WTC11 (cell line): ENCODE measurements around the gene EYA2. TPM values are rescaled to one million over a fixed set of nuclear protein-coding genes. Genes with fewer than 3 reads are reported as not detected.

ENCODE experiments used
- ATAC-seq: fragments of 200-7000 bp; cut with Tn5 transposase; 2 replicates; pipeline ENCODE4 v1.10.0; 2021; ENCODE audit warnings: mild to moderate bottlenecking, moderate library complexity
- CTCF ChIA-PET: fragments of 300-600 bp; sonication (Branson Sonifier 250); formaldehyde crosslinking; loops from one replicate; lab custom pipeline; 2021; ENCODE audit warnings: antibody characterized with exemption; lab: Charles Lee
- POLR2A ChIA-PET: fragments of 350-600 bp; sonication (Branson Sonifier 250); formaldehyde crosslinking; loops from one replicate; lab custom pipeline; 2021; ENCODE audit warnings: antibody characterized with exemption; lab: Charles Lee
- DNase-seq: peaks from one replicate; pipeline ENCODE4 v3.0.0; 2021; ENCODE audit warnings: low spot score
- H3K27ac Mint-ChIP-seq: 2 replicates; pipeline ENCODE4 v1.8.0; 2021; ENCODE audit warnings: mixed read lengths
- H3K27me3 Mint-ChIP-seq: 2 replicates; pipeline ENCODE4 v1.8.0; 2021; ENCODE audit warnings: low read depth, mild to moderate bottlenecking, moderate library complexity, mixed read lengths
- H3K36me3 Mint-ChIP-seq: 2 replicates; pipeline ENCODE4 v1.8.0; 2021; ENCODE audit warnings: mixed read lengths
- H3K4me1 Mint-ChIP-seq: 2 replicates; pipeline ENCODE4 v1.8.0; 2022; ENCODE audit warnings: mixed read lengths
- H3K4me3 Mint-ChIP-seq: 2 replicates; pipeline ENCODE4 v1.8.0; 2021; ENCODE audit warnings: mild to moderate bottlenecking, moderate library complexity, mixed read lengths
- H3K9me3 Mint-ChIP-seq: 2 replicates; pipeline ENCODE4 v1.8.0; 2021; ENCODE audit warnings: mixed read lengths
- ATF1 ChIP-seq: sonication (generic); formaldehyde crosslinking; IDR thresholded peaks from 2 replicates; pipeline ENCODE4 v1.8.1; 2023; ENCODE audit warnings: mild to moderate bottlenecking, moderate library complexity, missing genetic modification reagents
- ELF4 ChIP-seq: sonication (generic); formaldehyde crosslinking; IDR thresholded peaks from 2 replicates; pipeline ENCODE4 v1.8.1; 2022; ENCODE audit warnings: low read depth, mild to moderate bottlenecking, moderate library complexity, missing genetic modification reagents
- EMX1 ChIP-seq: fragments of 250-450 bp; sonication (Bioruptor Pico); IDR thresholded peaks from 2 replicates; pipeline ENCODE4 v1.8.0; 2021; ENCODE audit warnings: mild to moderate bottlenecking
- FOXP1 ChIP-seq: sonication (generic); formaldehyde crosslinking; IDR thresholded peaks from 2 replicates; pipeline ENCODE4 v1.8.0; 2022; ENCODE audit warnings: missing genetic modification reagents, mild to moderate bottlenecking, moderate library complexity, borderline replicate concordance
- GRHL2 ChIP-seq: fragments of 250-450 bp; sonication (Bioruptor Pico); IDR thresholded peaks from 2 replicates; pipeline ENCODE4 v1.8.0; 2022; ENCODE audit warnings: mild to moderate bottlenecking, moderate library complexity; ENCODE audit not compliant: insufficient replicate concordance, severe bottlenecking
- JUN ChIP-seq: sonication (generic); formaldehyde crosslinking; IDR thresholded peaks from 2 replicates; pipeline ENCODE4 v1.8.0; 2023; ENCODE audit warnings: mild to moderate bottlenecking, missing genetic modification reagents
- KAT7 ChIP-seq: sonication (generic); formaldehyde crosslinking; IDR thresholded peaks from 2 replicates; pipeline ENCODE4 v1.8.1; 2023; ENCODE audit warnings: missing genetic modification reagents, mild to moderate bottlenecking, borderline replicate concordance
- MXD4 ChIP-seq: fragments of 250-450 bp; sonication (Bioruptor Pico); IDR thresholded peaks from 2 replicates; pipeline ENCODE4 v1.8.0; 2021; ENCODE audit warnings: mild to moderate bottlenecking, moderate library complexity, borderline replicate concordance
- NFATC4 ChIP-seq: fragments of 250-450 bp; sonication (Bioruptor Pico); IDR thresholded peaks from 2 replicates; pipeline ENCODE4 v1.9.0; 2021; ENCODE audit warnings: mild to moderate bottlenecking
- NFYB ChIP-seq: sonication (generic); formaldehyde crosslinking; conservative IDR thresholded peaks from 2 replicates; pipeline ENCODE4 v1.8.0; 2022; ENCODE audit warnings: low read depth, missing genetic modification reagents
- SP1 ChIP-seq: sonication (generic); formaldehyde crosslinking; conservative IDR thresholded peaks from 2 replicates; pipeline ENCODE4 v1.8.1; 2022; ENCODE audit warnings: missing genetic modification reagents
- TEAD4 ChIP-seq: sonication (generic); formaldehyde crosslinking; IDR thresholded peaks from 2 replicates; pipeline ENCODE4 v1.8.0; 2022; ENCODE audit warnings: mild to moderate bottlenecking, missing genetic modification reagents
- ZNF416 ChIP-seq: fragments of 250-450 bp; sonication (Bioruptor Pico); IDR thresholded peaks from 2 replicates; pipeline ENCODE4 v1.9.0; 2021; ENCODE audit warnings: mild to moderate bottlenecking, inconsistent platforms
- total RNA-seq: library from RNA; stranded (reverse); gene quantifications from 3 replicates; pipeline ENCODE4 v1.2.3, GENCODE V29; 2021
- TF ChIP-seq, protein P1 (sequence below): sonication (generic); formaldehyde crosslinking; IDR thresholded peaks from 2 replicates; pipeline ENCODE4 v1.8.1; 2023; ENCODE audit warnings: mild to moderate bottlenecking, missing genetic modification reagents
- TF ChIP-seq, protein P2 (sequence below): sonication (generic); formaldehyde crosslinking; IDR thresholded peaks from 2 replicates; pipeline ENCODE4 v1.8.0; 2022; ENCODE audit warnings: mild to moderate bottlenecking, missing genetic modification reagents
- TF ChIP-seq, protein P3 (sequence below): sonication (generic); formaldehyde crosslinking; IDR thresholded peaks from 2 replicates; pipeline ENCODE4 v1.8.1; 2023; ENCODE audit warnings: mild to moderate bottlenecking, missing genetic modification reagents
- TF ChIP-seq, protein P4 (sequence below): fragments of 250-450 bp; sonication (Bioruptor Pico); IDR thresholded peaks from 2 replicates; pipeline ENCODE4 v1.9.0; 2021; ENCODE audit warnings: mild to moderate bottlenecking
- TF ChIP-seq, protein P5 (sequence below): sonication (generic); formaldehyde crosslinking; IDR thresholded peaks from 2 replicates; pipeline ENCODE4 v1.8.1; 2022; ENCODE audit warnings: missing genetic modification reagents, borderline replicate concordance
- TF ChIP-seq, protein P6 (sequence below): sonication (generic); formaldehyde crosslinking; IDR thresholded peaks from 2 replicates; pipeline ENCODE4 v1.8.0; 2023; ENCODE audit warnings: mild to moderate bottlenecking, missing genetic modification reagents

The EYA2 gene
- total RNA-seq, 1 experiment from 2014 or later, result 1.5 TPM

DNA sequence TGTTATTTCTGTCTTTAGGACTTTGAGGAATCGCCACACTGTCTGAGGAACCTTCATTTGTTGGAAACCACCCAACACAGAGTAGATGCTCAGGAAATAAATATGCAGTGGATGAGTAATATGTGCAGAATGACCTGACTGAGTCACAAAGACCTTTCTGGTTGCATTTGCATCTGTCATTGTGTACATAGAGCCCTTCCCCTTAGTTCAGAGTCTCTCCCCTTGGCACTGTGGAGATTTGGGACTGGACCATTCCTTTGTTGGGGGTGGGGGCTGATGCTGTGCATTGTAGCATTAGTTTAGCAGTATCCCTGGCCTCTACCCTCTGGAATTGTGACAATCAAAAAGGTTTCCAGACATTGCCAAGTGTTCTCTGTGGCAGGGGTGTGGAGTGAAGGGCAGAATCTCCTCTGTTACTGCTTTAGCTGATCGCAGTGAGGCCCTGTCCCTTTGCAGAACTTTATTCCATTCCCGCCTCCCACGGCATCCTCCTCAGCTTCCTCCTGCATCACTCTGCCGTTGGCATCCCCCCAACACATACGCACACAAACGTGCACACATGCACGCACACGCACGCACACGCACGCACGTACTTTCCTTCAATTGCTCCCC lies 64.5 kb downstream of the EYA2 start:
- Mint-ChIP-seq H3K36me3 (no peaks in the 10 kb centered on the region), H3K27me3 (no peaks in the 10 kb centered on the region), H3K27ac (no peak overlapping the region), H3K9me3 (peaks cover 17% of the 10 kb centered on the region), H3K4me3 (no peak overlapping the region), H3K4me1 (peaks cover 6% of the 10 kb centered on the region; the same call in 1 of the 2 replicates)
- ChIA-PET CTCF (no interaction called here), POLR2A (no interaction called here)
- ATAC-seq, result no peak
- no peak for DNase-seq
- TF ChIP-seq EMX1 (CRISPR knock-in tag), result no peak
- TF ChIP-seq, protein P1, sequence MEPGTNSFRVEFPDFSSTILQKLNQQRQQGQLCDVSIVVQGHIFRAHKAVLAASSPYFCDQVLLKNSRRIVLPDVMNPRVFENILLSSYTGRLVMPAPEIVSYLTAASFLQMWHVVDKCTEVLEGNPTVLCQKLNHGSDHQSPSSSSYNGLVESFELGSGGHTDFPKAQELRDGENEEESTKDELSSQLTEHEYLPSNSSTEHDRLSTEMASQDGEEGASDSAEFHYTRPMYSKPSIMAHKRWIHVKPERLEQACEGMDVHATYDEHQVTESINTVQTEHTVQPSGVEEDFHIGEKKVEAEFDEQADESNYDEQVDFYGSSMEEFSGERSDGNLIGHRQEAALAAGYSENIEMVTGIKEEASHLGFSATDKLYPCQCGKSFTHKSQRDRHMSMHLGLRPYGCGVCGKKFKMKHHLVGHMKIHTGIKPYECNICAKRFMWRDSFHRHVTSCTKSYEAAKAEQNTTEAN (CRISPR knock-in tag), result no peak
- no peak for TF ChIP-seq ZNF416 (CRISPR knock-in tag)
- TF ChIP-seq, protein P2, sequence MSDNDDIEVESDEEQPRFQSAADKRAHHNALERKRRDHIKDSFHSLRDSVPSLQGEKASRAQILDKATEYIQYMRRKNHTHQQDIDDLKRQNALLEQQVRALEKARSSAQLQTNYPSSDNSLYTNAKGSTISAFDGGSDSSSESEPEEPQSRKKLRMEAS, result no peak
- TF ChIP-seq ATF1 (CRISPR knock-in tag), result no peak
- no peak for TF ChIP-seq ELF4 (CRISPR knock-in tag)
- TF ChIP-seq, protein P3, sequence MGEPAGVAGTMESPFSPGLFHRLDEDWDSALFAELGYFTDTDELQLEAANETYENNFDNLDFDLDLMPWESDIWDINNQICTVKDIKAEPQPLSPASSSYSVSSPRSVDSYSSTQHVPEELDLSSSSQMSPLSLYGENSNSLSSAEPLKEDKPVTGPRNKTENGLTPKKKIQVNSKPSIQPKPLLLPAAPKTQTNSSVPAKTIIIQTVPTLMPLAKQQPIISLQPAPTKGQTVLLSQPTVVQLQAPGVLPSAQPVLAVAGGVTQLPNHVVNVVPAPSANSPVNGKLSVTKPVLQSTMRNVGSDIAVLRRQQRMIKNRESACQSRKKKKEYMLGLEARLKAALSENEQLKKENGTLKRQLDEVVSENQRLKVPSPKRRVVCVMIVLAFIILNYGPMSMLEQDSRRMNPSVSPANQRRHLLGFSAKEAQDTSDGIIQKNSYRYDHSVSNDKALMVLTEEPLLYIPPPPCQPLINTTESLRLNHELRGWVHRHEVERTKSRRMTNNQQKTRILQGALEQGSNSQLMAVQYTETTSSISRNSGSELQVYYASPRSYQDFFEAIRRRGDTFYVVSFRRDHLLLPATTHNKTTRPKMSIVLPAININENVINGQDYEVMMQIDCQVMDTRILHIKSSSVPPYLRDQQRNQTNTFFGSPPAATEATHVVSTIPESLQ, result no peak
- TF ChIP-seq MXD4 (CRISPR knock-in tag), result no peak
- TF ChIP-seq, protein P4, sequence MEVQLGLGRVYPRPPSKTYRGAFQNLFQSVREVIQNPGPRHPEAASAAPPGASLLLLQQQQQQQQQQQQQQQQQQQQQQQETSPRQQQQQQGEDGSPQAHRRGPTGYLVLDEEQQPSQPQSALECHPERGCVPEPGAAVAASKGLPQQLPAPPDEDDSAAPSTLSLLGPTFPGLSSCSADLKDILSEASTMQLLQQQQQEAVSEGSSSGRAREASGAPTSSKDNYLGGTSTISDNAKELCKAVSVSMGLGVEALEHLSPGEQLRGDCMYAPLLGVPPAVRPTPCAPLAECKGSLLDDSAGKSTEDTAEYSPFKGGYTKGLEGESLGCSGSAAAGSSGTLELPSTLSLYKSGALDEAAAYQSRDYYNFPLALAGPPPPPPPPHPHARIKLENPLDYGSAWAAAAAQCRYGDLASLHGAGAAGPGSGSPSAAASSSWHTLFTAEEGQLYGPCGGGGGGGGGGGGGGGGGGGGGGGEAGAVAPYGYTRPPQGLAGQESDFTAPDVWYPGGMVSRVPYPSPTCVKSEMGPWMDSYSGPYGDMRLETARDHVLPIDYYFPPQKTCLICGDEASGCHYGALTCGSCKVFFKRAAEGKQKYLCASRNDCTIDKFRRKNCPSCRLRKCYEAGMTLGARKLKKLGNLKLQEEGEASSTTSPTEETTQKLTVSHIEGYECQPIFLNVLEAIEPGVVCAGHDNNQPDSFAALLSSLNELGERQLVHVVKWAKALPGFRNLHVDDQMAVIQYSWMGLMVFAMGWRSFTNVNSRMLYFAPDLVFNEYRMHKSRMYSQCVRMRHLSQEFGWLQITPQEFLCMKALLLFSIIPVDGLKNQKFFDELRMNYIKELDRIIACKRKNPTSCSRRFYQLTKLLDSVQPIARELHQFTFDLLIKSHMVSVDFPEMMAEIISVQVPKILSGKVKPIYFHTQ (CRISPR knock-in tag), result no peak
- TF ChIP-seq, protein P5, sequence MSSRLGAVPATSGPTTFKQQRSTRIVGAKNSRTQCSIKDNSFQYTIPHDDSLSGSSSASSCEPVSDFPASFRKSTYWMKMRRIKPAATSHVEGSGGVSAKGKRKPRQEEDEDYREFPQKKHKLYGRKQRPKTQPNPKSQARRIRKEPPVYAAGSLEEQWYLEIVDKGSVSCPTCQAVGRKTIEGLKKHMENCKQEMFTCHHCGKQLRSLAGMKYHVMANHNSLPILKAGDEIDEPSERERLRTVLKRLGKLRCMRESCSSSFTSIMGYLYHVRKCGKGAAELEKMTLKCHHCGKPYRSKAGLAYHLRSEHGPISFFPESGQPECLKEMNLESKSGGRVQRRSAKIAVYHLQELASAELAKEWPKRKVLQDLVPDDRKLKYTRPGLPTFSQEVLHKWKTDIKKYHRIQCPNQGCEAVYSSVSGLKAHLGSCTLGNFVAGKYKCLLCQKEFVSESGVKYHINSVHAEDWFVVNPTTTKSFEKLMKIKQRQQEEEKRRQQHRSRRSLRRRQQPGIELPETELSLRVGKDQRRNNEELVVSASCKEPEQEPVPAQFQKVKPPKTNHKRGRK, result no peak
- TF ChIP-seq NFYB (CRISPR knock-in tag), result no peak
- TF ChIP-seq, protein P6, sequence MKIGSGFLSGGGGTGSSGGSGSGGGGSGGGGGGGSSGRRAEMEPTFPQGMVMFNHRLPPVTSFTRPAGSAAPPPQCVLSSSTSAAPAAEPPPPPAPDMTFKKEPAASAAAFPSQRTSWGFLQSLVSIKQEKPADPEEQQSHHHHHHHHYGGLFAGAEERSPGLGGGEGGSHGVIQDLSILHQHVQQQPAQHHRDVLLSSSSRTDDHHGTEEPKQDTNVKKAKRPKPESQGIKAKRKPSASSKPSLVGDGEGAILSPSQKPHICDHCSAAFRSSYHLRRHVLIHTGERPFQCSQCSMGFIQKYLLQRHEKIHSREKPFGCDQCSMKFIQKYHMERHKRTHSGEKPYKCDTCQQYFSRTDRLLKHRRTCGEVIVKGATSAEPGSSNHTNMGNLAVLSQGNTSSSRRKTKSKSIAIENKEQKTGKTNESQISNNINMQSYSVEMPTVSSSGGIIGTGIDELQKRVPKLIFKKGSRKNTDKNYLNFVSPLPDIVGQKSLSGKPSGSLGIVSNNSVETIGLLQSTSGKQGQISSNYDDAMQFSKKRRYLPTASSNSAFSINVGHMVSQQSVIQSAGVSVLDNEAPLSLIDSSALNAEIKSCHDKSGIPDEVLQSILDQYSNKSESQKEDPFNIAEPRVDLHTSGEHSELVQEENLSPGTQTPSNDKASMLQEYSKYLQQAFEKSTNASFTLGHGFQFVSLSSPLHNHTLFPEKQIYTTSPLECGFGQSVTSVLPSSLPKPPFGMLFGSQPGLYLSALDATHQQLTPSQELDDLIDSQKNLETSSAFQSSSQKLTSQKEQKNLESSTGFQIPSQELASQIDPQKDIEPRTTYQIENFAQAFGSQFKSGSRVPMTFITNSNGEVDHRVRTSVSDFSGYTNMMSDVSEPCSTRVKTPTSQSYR, result no peak

DNA sequence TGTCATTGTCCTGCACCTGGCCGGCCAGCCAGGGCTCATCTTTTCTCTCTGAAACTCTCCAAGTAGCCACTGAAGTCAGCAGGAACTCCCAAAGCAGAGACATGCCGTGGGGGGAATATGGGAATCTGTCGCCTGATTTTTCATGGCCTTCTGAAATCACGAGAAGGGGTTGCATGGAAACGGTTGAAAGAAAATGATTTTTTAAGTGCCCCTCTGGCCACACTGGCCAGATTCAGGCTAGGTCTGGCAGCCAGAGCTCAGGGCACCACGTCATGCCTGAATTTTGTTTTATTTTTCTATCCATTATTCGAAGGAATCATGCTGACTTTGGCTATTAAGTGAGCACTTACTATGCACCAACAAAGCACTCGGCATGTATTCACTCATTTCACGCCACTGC lies 65.2 kb downstream of the EYA2 start:
- no peaks in the 10 kb centered on the region for H3K36me3 Mint-ChIP-seq
- peaks cover 6% of the 10 kb centered on the region; the same call in 1 of the 2 replicates for H3K4me1 Mint-ChIP-seq
- ChIA-PET CTCF (no interaction called here), POLR2A (no interaction called here)
- H3K9me3 Mint-ChIP-seq, result peaks cover 17% of the 10 kb centered on the region
- no peak overlapping the region for H3K27ac Mint-ChIP-seq
- DNase-seq (no peak), ATAC-seq (no peak)
- no peaks in the 10 kb centered on the region for H3K27me3 Mint-ChIP-seq
- H3K4me3 Mint-ChIP-seq, result no peak overlapping the region
- TF ChIP-seq GRHL2 (CRISPR knock-in tag) (no peak), JUN (CRISPR knock-in tag) (no peak), MXD4 (CRISPR knock-in tag) (no peak), NFATC4 (CRISPR knock-in tag) (no peak), KAT7 (CRISPR knock-in tag) (no peak), TEAD4 (CRISPR knock-in tag) (no peak), FOXP1 (CRISPR knock-in tag) (no peak), SP1 (CRISPR knock-in tag) (no peak)
- TF ChIP-seq, protein P1 (CRISPR knock-in tag), result no peak
- TF ChIP-seq, protein P6, result no peak
